Measurements from ENCODE around the gene EGF.

EGF gene

DNA sequence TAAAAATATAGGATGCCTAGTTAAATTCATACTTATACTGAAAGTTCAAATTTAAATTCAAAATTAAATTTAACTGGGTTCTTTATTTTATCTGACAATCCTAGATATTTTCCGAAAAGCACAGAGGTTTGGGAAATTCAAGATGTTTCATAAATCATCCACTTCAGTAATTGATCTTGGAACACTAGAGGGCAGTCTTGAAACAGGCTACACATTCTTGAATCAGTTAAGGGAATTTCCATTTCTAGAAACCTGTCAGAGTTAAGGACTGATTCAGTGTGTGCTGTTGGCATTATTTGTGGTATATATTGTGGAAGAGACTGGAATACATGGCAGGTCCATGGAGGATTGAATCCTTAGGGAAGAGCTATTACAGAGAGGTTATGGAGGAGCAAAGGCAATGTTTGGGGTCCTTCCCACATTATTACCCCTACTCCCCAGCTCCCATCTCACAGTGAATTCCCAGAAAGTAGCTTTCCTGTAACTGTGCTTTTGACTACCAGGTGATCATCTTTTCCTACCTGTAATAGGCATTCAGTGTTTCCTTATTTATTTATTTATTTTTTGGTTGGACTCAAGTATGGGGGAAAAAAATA, 92.9 kb downstream of the EGF start:
- in situ Hi-C loops (cut with MboI; ENCODE audit: low pct_unique_long_range_greater_than_20kb, low sequenced_read_pairs, unreplicated experiment) = loop anchor here (5.0 to 25.0 kb wide), 2 partner anchors 332 to 512 kb away; no protein-coding TSS in a partner anchor
- TF ChIP-seq, protein P1, sequence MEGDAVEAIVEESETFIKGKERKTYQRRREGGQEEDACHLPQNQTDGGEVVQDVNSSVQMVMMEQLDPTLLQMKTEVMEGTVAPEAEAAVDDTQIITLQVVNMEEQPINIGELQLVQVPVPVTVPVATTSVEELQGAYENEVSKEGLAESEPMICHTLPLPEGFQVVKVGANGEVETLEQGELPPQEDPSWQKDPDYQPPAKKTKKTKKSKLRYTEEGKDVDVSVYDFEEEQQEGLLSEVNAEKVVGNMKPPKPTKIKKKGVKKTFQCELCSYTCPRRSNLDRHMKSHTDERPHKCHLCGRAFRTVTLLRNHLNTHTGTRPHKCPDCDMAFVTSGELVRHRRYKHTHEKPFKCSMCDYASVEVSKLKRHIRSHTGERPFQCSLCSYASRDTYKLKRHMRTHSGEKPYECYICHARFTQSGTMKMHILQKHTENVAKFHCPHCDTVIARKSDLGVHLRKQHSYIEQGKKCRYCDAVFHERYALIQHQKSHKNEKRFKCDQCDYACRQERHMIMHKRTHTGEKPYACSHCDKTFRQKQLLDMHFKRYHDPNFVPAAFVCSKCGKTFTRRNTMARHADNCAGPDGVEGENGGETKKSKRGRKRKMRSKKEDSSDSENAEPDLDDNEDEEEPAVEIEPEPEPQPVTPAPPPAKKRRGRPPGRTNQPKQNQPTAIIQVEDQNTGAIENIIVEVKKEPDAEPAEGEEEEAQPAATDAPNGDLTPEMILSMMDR (IDR thresholded peaks at IDR 0.05; ENCODE audit: extremely low read depth, insufficient read depth, missing control alignments) = peak; percentile 67
- peak; percentile 65 for DNase-seq (ENCODE audit: low spot score)

DNA sequence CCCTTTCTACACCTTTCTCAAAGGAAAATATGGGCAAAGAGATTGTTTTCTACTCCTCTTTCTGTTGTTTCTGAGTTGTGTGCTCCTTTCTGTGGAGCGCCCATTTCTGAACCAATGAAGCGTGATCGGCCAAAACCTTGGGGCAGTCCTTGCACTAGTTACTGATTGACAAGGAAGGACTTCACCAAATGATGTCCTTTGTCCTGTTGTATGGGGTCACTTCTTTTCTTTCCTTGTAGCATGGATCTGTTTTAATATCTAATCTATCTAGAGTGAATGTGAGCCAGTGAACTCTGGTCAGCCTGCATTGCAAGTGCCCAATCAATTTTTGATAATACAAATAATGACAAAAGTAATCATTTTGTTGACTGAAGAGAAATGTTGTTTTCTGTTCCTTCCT, 94.5 kb downstream of the EGF start:
- DNase-seq (ENCODE audit: low spot score) = no peak
- in situ Hi-C loops (cut with MboI; ENCODE audit: low pct_unique_long_range_greater_than_20kb, low sequenced_read_pairs, unreplicated experiment) = loop anchor here (5.0 to 25.0 kb wide), 2 partner anchors 330 to 510 kb away; no protein-coding TSS in a partner anchor
- TF ChIP-seq, protein P1 (IDR thresholded peaks at IDR 0.05; ENCODE audit: extremely low read depth, insufficient read depth, missing control alignments) = no peak

DNA sequence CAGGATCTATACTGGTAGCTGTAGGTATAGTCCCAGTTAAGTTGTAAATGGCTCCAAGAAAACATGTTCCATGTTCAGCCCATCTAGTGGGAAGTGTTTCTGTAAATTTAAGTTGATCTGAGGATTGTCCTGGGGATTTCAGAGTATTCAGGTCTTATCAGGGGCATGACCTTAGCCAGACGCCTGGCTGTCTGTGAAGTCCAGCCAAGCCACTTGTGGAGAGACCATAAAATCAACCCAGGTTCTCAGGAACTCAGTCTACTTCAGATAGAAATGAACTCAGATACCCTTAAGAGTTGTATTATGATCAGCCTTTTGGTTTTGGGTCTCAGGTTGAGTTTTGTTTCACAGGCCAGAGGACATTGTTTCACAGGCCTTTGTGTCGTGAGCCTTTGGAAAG, 95.9 kb downstream of the EGF start:
- TF ChIP-seq, protein P1 (IDR thresholded peaks at IDR 0.05; ENCODE audit: extremely low read depth, insufficient read depth, missing control alignments) = no peak
- no peak for DNase-seq (ENCODE audit: low spot score)
- in situ Hi-C loops (cut with MboI; ENCODE audit: low pct_unique_long_range_greater_than_20kb, low sequenced_read_pairs, unreplicated experiment) = loop anchor here (5.0 to 25.0 kb wide), 2 partner anchors 329 to 509 kb away; no protein-coding TSS in a partner anchor

DNA sequence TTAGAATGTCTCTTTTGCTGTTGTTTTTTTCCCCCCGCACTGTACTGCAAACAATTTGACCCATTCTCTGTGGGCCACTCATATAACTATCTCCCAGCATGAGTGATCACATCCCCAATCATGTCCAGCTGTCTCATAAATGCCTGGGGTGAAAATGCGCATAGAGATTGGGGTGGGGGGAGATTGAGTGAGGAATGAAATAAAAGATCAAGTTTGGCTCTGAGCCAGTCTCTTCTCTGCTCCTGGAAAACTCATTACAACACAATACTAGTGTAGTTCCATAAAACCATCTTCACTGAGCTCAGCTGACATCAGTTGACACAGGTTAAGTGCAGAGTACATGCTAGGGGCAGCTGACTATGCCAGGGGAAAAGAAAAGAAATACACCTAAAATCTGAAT, 96.9 kb downstream of the EGF start:
- DNase-seq (ENCODE audit: low spot score) = no peak
- TF ChIP-seq, protein P1 (IDR thresholded peaks at IDR 0.05; ENCODE audit: extremely low read depth, insufficient read depth, missing control alignments) = no peak
- in situ Hi-C loops (cut with MboI; ENCODE audit: low pct_unique_long_range_greater_than_20kb, low sequenced_read_pairs, unreplicated experiment) = loop anchor here (5.0 to 25.0 kb wide), 2 partner anchors 328 to 508 kb away; no protein-coding TSS in a partner anchor

DNA sequence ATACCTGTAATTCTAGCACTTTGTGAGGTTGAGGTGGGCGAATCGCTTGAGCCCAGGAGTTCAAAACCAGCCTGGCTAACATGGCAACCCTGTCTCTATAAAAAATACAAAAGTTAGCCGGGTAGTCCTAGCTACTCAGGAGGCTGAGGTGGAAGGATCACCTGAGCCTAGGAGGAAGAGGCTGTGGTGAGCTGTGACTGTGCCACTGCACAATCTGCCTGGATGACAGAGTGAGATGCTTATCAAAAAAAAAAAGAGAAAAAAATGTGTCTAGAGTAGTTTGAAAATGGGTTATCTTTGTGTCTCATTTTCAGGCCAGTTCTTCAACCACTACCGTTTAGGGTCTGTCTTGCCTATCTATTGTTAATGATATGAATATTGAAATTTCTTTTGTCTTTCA, 98.1 kb downstream of the EGF start:
- in situ Hi-C loops (cut with MboI; ENCODE audit: low pct_unique_long_range_greater_than_20kb, low sequenced_read_pairs, unreplicated experiment) = loop anchor here (25.0 kb wide), 1 partner anchor 327 kb away; no protein-coding TSS in a partner anchor
- DNase-seq (ENCODE audit: low spot score) = no peak
- TF ChIP-seq, protein P1 (IDR thresholded peaks at IDR 0.05; ENCODE audit: extremely low read depth, insufficient read depth, missing control alignments) = no peak

DNA sequence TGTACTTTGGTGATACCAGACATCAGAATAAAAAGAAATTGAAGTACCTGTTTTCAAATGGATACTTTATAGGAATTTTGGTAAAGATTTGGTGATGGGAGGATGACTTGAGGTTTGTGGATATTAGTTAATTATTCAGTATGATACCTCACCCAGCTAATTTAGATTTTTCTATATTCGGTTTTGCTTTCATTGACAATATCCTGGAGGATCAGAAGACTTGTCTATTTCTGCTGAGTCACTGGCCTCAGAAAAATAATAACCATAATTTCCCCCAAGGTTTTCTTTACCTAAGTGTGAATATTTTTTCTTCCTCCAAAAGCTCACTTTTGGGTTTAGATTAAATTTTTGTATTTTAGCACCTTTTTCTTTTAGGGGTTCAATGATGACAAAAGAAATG, 100.2 kb downstream of the EGF start:
- DNase-seq (ENCODE audit: low spot score) = no peak
- in situ Hi-C loops (cut with MboI; ENCODE audit: low pct_unique_long_range_greater_than_20kb, low sequenced_read_pairs, unreplicated experiment) = loop anchor here (25.0 kb wide), 1 partner anchor 324 kb away; no protein-coding TSS in a partner anchor
- TF ChIP-seq, protein P1 (IDR thresholded peaks at IDR 0.05; ENCODE audit: extremely low read depth, insufficient read depth, missing control alignments) = no peak

Data from GM13977 (cell line).